ENCODE results near the gene PHLDA1.
"Not testable (repeated sequence)": the region's sequence is repeated elsewhere in the genome, so short reads cannot be mapped to it uniquely, and the experiment has no call there.

PHLDA1 gene

GRCh38 chr12:76018111-76018510 lies 13.5 kb downstream of the PHLDA1 start:
- no peak for DNase-seq (ENCODE audit: low read depth)

- DNase-seq (ENCODE audit: low read depth) = no peak
These were observed 17.6 kb downstream of the PHLDA1 start for GRCh38 chr12:76014007-76014406.

- DNase-seq (ENCODE audit: low read depth) = no peak
These were observed 18.0 kb downstream of the PHLDA1 start for GRCh38 chr12:76013603-76014002.

- no peak for DNase-seq (ENCODE audit: low read depth)
These were observed 18.9 kb downstream of the PHLDA1 start for GRCh38 chr12:76012644-76013043.

GRCh38 chr12:76010732-76011458 lies 20.7 kb downstream of the PHLDA1 start:
- no peak for DNase-seq (ENCODE audit: low read depth)

GRCh38 chr12:76008428-76008827 lies 23.1 kb downstream of the PHLDA1 start:
- no peak for DNase-seq (ENCODE audit: low read depth)

GRCh38 chr12:76007640-76008039 lies 23.9 kb downstream of the PHLDA1 start:
- no peak for DNase-seq (ENCODE audit: low read depth)

- no peak for DNase-seq (ENCODE audit: low read depth)
These were observed 25.3 kb downstream of the PHLDA1 start for GRCh38 chr12:76006028-76006925.

GRCh38 chr12:76003355-76003638 lies 28.3 kb downstream of the PHLDA1 start:
- DNase-seq (ENCODE audit: low read depth) = no peak

GRCh38 chr12:76002598-76003354 lies 28.8 kb downstream of the PHLDA1 start:
- DNase-seq (ENCODE audit: low read depth) = no peak

GRCh38 chr12:75998292-75999063 lies 33.1 kb downstream of the PHLDA1 start:
- DNase-seq (ENCODE audit: low read depth) = no peak

- no peak for DNase-seq (ENCODE audit: low read depth)
These were observed 33.9 kb downstream of the PHLDA1 start for GRCh38 chr12:75997658-75998057.

GRCh38 chr12:75996861-75997447 lies 34.6 kb downstream of the PHLDA1 start:
- DNase-seq (ENCODE audit: low read depth) = no peak

- no peak for DNase-seq (ENCODE audit: low read depth)
These were observed 35.9 kb downstream of the PHLDA1 start for GRCh38 chr12:75995691-75996090.

GRCh38 chr12:75994069-75994740 lies 37.4 kb downstream of the PHLDA1 start:
- DNase-seq (ENCODE audit: low read depth) = no peak

GRCh38 chr12:75991753-75992152 lies 39.8 kb downstream of the PHLDA1 start:
- no peak for DNase-seq (ENCODE audit: low read depth)

GRCh38 chr12:75990189-75990912 lies 41.2 kb downstream of the PHLDA1 start:
- no peak for DNase-seq (ENCODE audit: low read depth)

- not testable (repeated sequence) for DNase-seq (ENCODE audit: low read depth)
These were observed 43.9 kb downstream of the PHLDA1 start for GRCh38 chr12:75987709-75988108.

GRCh38 chr12:75986001-75986746 lies 45.4 kb downstream of the PHLDA1 start:
- no peak for DNase-seq (ENCODE audit: low read depth)

GRCh38 chr12:75985566-75985965 lies 46.0 kb downstream of the PHLDA1 start:
- DNase-seq (ENCODE audit: low read depth) = no peak
